NCI-H2107 treated with DMSO at 0.1 percent for 48 hours (cell line): ENCODE data around the gene ATG7.

Experiments used
- DNase-seq: peaks from one replicate; lab custom pipeline; 2025; ENCODE audit not compliant: unreplicated experiment; lab: John Stamatoyannopoulos, UW

The ATG7 gene

GRCh38 chr3:11350374-11350773 lies 78.2 kb downstream of the ATG7 start:
- DNase-seq, result no peak

GRCh38 chr3:11351451-11351850 lies 79.3 kb downstream of the ATG7 start:
- no peak for DNase-seq

- DNase-seq, result no peak
Observed at GRCh38 chr3:11356269-11356668, 84.1 kb downstream of the ATG7 start.

- DNase-seq, result no peak
Observed at GRCh38 chr3:11362600-11362999, 90.4 kb downstream of the ATG7 start.

GRCh38 chr3:11363715-11364114 lies 91.5 kb downstream of the ATG7 start:
- no peak for DNase-seq

- DNase-seq, result no peak
Observed at GRCh38 chr3:11364181-11364580, 92.0 kb downstream of the ATG7 start.

- no peak for DNase-seq
Observed at GRCh38 chr3:11367143-11367693, 95.0 kb downstream of the ATG7 start.

- DNase-seq, result no peak
Observed at GRCh38 chr3:11370191-11370590, 98.0 kb downstream of the ATG7 start.

- no peak for DNase-seq
Observed at GRCh38 chr3:11370966-11371365, 98.8 kb downstream of the ATG7 start.

- no peak for DNase-seq
Observed at GRCh38 chr3:11371747-11372146, 99.5 kb downstream of the ATG7 start.

- DNase-seq, result peak; percentile 56
Observed at GRCh38 chr3:11373235-11373634, 101.0 kb downstream of the ATG7 start.

- no peak for DNase-seq
Observed at GRCh38 chr3:11373654-11374053, 101.5 kb downstream of the ATG7 start.

- DNase-seq, result no peak
Observed at GRCh38 chr3:11375333-11376088, 103.3 kb downstream of the ATG7 start.

- no peak for DNase-seq
Observed at GRCh38 chr3:11377719-11378118, 105.5 kb downstream of the ATG7 start.

- DNase-seq, result peak; percentile 39
Observed at GRCh38 chr3:11379238-11379823, 107.1 kb downstream of the ATG7 start.

- DNase-seq, result no peak
Observed at GRCh38 chr3:11379824-11380701, 107.9 kb downstream of the ATG7 start.

GRCh38 chr3:11381141-11381540 lies 108.9 kb downstream of the ATG7 start:
- DNase-seq, result no peak

- DNase-seq, result peak; percentile 21
Observed at GRCh38 chr3:11381563-11381962, 109.4 kb downstream of the ATG7 start.

GRCh38 chr3:11382146-11382745 lies 110.0 kb downstream of the ATG7 start:
- DNase-seq, result no peak

GRCh38 chr3:11384074-11384473 lies 111.9 kb downstream of the ATG7 start:
- DNase-seq, result no peak

GRCh38 chr3:11385326-11385725 lies 113.1 kb downstream of the ATG7 start:
- no peak for DNase-seq
